22Rv1 (cell line): ENCODE data around the gene TAF4B.
"Not testable (repeated sequence)": the region's sequence is repeated elsewhere in the genome, so short reads cannot be mapped to it uniquely, and the experiment has no call there.

ENCODE experiments used
- H3K27ac ChIP-seq: fragments of 450-650 bp; 2 replicates; pipeline ENCODE4 v1.5.1; 2017
- CTCF ChIP-seq: fragments of 450-650 bp; IDR thresholded peaks from 2 replicates; pipeline ENCODE4 v1.5.1; 2017; ENCODE audit warnings: mild to moderate bottlenecking
- ZFX ChIP-seq: fragments of 450-650 bp; IDR thresholded peaks from 2 replicates; pipeline ENCODE4 v1.6.1; 2017; ENCODE audit warnings: antibody characterized with exemption, borderline replicate concordance

The TAF4B gene

GRCh38 chr18:26434887-26435286 is 208.6 kb downstream of the TAF4B start:
- TF ChIP-seq CTCF: no peak
- no peak for TF ChIP-seq ZFX
- H3K27ac ChIP-seq: no peak overlapping the region

- H3K27ac ChIP-seq: no peak overlapping the region
- no peak for TF ChIP-seq ZFX
- no peak for TF ChIP-seq CTCF
These were observed 209.3 kb downstream of the TAF4B start for GRCh38 chr18:26435415-26436095.

- no peak for TF ChIP-seq CTCF
- TF ChIP-seq ZFX: no peak
- no peak overlapping the region for H3K27ac ChIP-seq
These were observed 210.2 kb downstream of the TAF4B start for GRCh38 chr18:26436176-26437051.

GRCh38 chr18:26437634-26438033 is 211.4 kb downstream of the TAF4B start:
- H3K27ac ChIP-seq: not testable (repeated sequence)

- no peak overlapping the region for H3K27ac ChIP-seq
- TF ChIP-seq ZFX: no peak
These were observed 212.7 kb downstream of the TAF4B start for GRCh38 chr18:26438980-26439379.

GRCh38 chr18:26439537-26439936 is 213.3 kb downstream of the TAF4B start:
- no peak overlapping the region for H3K27ac ChIP-seq
- no peak for TF ChIP-seq CTCF
- TF ChIP-seq ZFX: no peak

GRCh38 chr18:26440644-26441043 is 214.4 kb downstream of the TAF4B start:
- no peak for TF ChIP-seq ZFX
- TF ChIP-seq CTCF: no peak

More at GRCh38 chr18:26440644-26441043, 214.4 kb downstream of the TAF4B start:
- no peak overlapping the region for H3K27ac ChIP-seq
